ENCODE results near the gene PAX8.
A peak's percentile ranks its signal among the peaks of the same experiment; 100 is the strongest.

PAX8 gene

GRCh38 chr2:113266431-113266830 lies 12.3 kb downstream of the PAX8 start:
- DNase-seq (ENCODE audit: low read depth in 2 of 2), result no peak

- no peak for DNase-seq (ENCODE audit: low read depth in 2 of 2)
These were observed 13.9 kb downstream of the PAX8 start for GRCh38 chr2:113264713-113265403.

- no peak for DNase-seq (ENCODE audit: low read depth in 2 of 2)
These were observed 15.2 kb downstream of the PAX8 start for GRCh38 chr2:113263546-113263945.

DNA sequence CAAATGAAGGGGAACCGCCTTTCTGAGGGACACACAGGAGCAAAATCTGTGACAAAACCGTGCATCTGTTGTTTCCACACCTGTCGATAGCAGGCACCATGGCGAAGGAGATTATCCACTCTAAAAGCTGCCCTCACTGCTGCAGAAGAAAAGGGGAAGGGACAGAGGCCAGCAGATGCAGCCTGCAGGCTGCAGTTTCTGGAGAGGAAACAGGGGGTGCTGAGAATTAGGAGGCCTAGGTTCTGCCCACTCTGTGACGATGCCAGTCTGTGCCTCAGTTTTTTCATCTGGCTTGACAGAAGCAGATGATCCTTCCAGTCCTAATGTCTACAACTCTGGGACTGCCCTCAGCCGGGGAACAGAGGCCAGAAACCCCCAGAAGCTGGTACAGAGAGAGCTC lies 17.7 kb downstream of the PAX8 start:
- DNase-seq (ENCODE audit: low read depth in 2 of 2), result no peak

DNA sequence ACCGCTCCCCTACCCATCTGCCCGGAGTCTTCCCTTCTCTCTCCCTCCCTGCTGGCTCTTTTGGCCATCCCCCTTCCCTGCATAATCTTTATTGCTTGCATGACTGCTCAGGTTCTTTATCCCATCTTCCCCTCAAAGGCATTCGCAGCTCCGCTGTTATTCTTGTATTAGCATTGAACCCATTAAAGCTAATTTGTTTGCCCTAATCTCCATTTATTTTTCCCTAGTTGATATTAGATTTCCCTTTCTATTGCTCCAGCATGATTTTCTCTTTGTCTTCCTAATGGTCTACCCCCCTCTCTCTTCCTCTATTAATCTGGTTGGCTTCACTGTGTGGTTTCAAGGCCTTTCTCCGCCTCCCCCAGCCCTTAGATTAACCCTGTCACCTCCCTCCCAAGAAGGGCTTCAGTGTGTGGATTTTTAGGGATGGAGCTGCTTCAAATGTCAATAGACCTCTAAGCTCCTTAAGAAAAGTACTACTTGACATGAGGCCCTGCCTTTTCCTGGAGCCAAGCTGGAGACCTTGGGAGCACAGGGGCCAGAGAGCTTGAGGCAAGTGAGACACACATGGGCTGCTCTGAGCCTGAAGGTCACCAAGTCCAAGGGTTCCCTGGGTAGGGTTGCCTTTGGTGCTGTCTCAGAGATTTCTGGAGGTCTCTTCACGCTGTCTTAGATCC lies 20.1 kb downstream of the PAX8 start:
- DNase-seq (ENCODE audit: low read depth in 2 of 2), result no peak

DNA sequence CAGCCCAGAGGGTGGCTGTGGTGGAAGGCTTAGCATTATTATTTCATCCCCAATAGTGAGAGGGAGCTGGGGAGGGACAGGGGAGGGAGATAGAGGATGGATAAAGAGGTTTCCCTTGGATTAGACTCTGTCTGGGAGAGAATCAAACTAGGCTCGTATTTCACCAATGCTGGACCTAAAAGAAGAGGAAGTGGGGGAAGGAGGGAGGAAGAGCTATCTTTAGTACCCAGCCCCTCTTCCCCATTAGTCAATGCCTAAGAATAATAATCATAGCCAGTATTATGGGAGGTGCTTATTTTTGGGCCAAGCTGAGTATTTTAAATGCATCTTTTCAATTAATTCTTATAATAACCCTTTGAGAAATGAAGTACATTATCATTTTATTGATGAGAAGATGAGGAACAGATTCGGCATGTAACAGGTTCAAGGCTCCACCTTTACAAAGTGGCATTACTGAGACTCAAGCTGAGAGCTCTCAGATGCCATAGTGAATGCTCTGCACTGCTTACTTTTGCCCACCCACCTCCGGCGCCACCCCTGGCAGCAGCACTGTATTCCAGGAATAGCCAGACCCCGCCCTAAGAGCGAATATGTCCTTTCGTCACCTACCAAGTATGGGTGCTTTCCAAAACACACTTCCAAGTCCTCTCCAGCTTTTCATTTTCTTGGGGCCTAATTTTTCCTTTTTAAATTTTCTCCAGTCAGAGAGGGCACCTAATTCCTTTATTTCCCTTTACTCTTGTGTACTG lies 21.0 kb downstream of the PAX8 start:
- no peak for DNase-seq (ENCODE audit: low read depth in 2 of 2)

DNA sequence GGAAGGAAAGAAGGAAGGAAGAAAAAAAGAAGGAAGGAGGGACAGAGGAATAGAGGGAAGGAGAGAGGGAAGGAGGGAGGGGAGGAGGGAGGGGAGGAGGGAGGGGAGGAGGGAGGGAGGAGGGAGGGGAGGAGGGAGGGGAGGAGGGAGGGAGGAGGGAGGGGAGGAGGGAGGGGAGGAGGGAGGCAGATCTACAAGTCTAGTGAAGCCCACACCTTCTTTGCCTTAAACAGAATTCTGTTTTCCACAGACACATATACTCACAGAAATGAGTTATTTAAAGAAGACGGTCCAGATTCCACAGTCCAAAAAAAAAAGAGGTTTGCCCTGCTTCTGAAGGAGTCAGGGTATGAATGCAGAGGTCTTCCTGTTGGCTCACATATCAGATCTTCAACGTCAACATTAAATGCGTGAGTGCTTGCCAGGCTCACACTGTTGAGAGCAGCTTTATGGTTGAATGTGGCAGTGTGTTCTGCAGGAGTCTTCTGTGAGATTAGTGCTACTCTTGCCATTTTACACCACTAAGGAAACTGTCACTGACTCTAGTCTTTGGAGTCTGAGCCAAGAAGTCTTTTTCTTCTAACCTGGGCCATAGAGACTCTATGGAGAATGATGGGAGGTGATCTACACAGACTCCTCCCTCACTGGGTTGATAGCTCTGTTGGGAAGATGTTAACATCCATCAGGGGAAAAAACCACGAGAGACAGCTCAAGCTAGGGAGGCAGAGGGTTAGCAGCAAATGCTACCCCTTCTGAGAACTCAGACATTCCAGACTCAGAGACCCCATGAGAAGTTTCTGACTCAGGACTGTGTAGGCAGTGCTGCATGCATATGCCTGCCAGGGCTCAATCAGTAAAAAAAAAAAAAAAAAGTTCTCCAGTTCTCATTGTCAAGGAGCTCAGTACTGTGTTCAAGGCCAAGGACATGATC lies 23.3 kb downstream of the PAX8 start:
- no peak for DNase-seq (ENCODE audit: low read depth in 2 of 2)

- no peak for DNase-seq (ENCODE audit: low read depth in 2 of 2)
These were observed 25.3 kb downstream of the PAX8 start for GRCh38 chr2:113253453-113253852.

GRCh38 chr2:113252047-113252590 lies 26.6 kb downstream of the PAX8 start:
- DNase-seq (ENCODE audit: low read depth in 2 of 2), result no peak

- no peak for DNase-seq (ENCODE audit: low read depth in 2 of 2)
These were observed 27.6 kb downstream of the PAX8 start for GRCh38 chr2:113251118-113251517.

GRCh38 chr2:113248997-113249770 lies 29.5 kb downstream of the PAX8 start:
- peak; percentile 44 to 56 for DNase-seq (ENCODE audit: low read depth in 2 of 2)

- DNase-seq (ENCODE audit: low read depth in 2 of 2), result no peak
These were observed 32.1 kb downstream of the PAX8 start for GRCh38 chr2:113246606-113247005.

DNA sequence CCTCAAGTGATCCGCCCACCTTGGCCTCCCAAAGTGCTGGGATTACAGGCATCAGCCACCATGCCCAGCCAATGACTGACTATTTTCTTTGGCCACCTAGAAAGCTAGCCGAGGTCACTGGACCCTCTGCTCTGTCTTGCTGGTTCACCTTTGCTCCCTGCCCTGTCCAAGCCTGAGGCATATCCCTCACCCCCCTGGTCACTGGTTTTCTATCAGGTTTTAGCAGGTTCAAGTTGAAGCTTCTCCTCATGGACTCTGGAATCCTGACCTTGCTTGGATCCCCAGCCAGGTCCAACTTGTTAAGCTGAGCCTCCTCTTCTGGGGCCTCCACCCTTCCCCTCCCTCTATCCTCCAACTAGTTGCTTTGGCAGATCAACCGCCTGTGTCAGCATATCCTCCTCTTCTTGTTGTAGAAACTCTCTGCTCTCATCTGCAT lies 33.4 kb downstream of the PAX8 start:
- DNase-seq (ENCODE audit: low read depth in 2 of 2), result no peak

- DNase-seq (ENCODE audit: low read depth in 2 of 2), result no peak
These were observed 36.4 kb downstream of the PAX8 start for GRCh38 chr2:113242327-113242726.

GRCh38 chr2:113240915-113241911 lies 37.5 kb downstream of the PAX8 start:
- peak; percentile 43 to 55 for DNase-seq (ENCODE audit: low read depth in 2 of 2)

- no peak for DNase-seq (ENCODE audit: low read depth in 2 of 2)
These were observed 38.4 kb downstream of the PAX8 start for GRCh38 chr2:113240150-113240914.

- DNase-seq (ENCODE audit: low read depth in 2 of 2), result no peak
These were observed 39.6 kb downstream of the PAX8 start for GRCh38 chr2:113238871-113239839.

Measured in stimulated activated CD8-positive, alpha-beta memory T cell treated with anti-CD3 and anti-CD28 coated beads, Interleukin-7, amount 100 ng/mL, for 4 hours (primary cell).